Amniotic stem cell (primary cell): Measurements from ENCODE around the gene EIF5A.
A peak's percentile ranks its signal among the peaks of the same experiment; 100 is the strongest.
"Not testable (repeated sequence)": the region's sequence is repeated elsewhere in the genome, so short reads cannot be mapped to it uniquely, and the experiment has no call there.

Source experiments
- DNase-seq: peaks from one replicate; lab custom pipeline; 2025; lab: John Stamatoyannopoulos, UW

The EIF5A gene

DNA sequence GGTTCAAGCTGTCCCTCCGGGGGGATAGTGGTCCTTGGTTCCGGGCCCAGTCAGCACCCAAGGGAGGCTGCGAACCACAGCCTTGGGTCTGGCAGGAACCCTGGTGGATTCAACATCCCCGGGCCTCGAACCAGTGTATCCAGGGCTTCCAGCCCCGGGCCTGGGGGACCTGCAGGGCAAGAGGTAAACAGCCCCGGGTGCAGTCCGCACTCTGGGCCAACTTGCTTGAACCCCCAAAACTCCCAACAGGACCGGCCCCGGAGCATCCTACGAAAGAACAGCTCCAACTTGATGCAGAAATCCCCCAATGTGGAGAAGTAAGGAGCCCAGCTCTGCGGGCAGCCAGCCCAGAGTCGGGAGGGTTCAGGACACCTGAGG, 23.2 kb downstream of the EIF5A start:
- no peak for DNase-seq

DNA sequence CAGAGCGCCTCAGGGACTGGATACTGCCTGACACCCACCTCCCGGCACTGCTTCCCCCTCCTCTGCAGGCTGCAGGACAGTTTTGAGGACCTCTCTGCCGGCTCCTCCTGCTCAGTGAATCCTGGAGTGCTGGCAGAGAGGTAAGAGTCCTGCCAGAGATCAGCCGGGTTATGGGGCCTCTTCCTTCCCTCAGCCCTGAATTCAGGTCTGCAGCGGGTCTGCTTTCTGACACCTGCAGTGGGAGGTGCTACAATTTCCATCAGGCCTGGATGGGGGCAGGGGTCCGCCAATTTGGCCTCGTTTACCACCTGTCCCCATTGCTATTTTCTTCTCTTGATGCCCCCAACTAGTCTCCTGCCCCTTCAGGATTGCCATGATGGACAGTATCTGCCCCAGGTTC, 24.7 kb downstream of the EIF5A start:
- no peak for DNase-seq

DNA sequence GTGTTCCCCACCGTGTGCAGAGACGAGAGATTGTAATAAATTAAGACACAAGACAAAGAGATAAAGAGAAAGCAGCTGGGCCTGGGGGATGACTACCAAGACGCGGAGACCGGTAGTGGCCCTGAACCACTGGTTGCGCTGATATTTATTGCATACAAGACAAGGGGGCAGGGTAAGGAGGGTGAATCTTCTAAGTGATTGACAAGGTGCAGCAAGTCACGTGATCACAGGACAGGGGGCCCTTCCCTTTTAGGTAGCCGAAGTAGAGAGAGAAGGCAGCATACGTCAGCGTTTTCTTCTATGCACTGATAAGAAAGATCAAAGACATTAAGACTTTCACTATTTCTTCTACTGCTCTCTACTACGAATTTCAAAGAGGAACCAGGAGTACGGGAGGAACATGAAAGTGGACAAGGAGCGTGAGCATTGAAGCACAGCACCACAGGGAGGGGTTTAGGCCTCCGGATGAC, 25.2 kb downstream of the EIF5A start:
- DNase-seq: not testable (repeated sequence)

DNA sequence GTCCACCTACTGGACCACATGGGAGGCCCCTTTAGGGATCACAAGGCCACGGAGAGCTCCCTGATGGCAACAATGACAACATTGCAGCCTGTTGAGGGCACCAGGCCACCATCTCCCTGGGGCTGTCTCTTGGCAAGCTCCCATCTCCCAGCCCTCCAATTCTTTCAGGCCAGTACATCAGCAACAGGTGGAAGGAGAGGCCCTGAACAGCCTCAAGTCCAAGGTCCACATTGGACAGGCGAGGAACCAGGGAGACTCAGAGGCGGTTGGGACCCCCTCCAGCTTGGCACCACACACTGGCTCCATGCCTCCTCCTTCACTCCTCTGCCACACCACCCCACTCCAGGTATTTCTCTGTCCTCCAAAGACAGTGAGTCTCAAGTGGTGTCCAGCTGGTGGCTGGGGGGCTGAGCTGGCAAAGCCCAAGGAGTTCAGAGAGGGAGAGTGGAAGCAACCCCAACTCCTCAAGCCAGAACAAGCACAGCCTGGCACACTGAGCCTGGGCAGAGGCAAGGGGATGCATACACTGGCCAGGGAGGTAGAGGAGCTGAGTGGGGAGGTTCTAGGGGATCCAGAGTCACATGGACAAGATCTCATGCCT, 27.6 kb downstream of the EIF5A start:
- DNase-seq: no peak

DNA sequence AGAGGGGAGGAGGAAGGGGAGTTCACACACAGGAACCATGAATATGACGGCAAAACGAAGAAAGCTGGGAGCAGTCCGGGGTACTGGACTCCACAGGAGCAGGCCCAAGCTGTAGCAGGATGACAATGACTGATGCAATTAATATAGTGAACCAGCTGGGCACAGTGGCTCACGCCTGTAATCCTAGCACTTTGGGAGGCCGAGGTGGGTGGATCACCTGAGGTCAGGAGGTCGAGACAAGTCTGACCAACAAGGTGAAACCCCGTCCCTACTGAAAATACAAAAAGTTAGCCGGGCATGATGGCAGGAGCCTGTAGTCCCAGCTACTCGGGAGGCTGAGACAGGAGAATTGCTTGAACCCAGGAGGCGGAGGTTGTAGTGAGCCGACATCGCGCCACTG, 28.3 kb downstream of the EIF5A start:
- not testable (repeated sequence) for DNase-seq

DNA sequence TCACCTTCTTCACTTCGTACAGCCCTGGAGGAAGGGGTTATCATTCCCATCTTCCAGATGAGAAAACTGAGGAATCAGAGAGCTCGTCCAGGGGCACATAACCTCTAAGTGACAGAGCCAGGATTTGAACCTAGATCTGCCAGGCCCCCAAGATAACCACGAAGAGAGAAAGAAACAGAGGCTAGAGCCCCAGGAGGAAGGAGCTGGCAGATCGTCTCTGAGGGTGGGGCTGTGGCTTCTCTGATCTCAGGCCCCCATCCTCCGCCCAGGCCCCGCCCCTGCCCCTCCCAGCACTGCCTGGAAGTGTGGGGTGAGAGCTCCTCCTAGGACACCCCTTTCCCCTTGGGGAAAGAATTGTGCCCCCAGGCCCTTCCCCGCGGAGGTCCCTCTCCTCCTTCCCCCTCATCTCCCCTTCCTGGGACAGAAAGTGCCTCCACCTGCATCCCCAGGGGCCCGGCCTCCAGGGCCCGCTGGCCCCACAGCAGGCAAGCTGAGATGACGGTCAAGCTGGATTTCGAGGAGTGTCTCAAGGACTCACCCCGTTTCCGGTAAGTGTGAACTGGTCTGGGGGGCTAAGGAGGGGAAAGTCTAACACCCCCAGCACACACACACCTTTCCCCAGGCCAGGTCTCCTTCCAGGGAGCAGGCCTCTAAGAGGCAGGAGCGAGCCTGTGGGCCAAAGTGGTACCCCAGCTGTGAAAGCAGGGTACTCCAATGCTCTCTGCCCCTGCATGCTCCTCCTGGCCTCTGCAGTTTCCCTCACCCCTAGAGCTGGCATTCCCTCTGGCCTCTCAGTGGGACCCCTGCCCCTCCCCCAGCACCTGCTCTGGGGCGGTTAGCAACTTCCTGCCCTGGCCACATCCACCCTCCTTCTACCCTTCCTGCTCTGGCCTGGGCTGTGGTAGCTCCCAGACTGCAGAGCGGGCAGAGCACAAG, 29.1 kb downstream of the EIF5A start, which contains the start of gene ACAP1:
Gene ACAP1, plus strand, starts transcription at position 290 of the 936 bp plus-strand sequence. Its CDS starts 206 bp downstream, at position 496.
- no peak for DNase-seq

DNA sequence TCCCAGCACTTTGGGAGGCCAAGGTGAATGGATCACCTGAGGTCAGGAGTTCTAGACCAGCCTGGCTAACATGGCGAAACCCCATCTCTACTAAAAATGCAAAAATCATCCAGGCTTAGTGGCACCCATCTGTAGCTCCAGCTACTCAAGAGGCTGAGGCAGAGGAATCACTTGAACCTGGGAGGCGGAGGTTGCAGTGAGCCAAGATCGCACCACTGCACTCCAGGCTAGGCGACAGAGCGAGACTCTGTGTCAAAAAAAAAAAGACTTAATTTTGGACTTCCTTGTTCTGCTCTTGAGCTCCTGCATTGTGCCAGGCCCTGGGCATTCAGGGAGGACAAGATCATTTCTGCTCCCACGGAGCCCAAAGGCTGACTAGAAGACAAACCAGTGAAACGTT, 30.2 kb downstream of the EIF5A start:
- DNase-seq: not testable (repeated sequence)

DNA sequence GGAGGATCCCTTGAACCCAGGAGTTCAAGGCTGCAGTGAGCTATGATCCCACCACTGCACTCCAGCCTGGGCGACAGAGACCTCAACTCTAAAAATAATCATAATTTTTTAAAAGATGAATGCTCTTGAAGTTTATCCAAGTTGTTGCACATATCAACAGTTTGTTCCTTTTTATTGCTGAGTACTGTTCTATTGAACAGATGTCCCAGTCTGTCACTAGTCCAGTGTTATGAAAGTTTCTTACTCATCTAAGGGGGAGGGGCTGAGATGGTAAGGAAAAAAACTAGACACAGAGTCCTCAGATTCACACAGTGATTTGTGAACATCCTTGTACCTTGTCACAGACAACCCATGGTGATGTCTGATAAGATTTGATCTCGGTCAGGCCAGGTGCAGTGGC, 32.8 kb downstream of the EIF5A start:
- DNase-seq: no peak

DNA sequence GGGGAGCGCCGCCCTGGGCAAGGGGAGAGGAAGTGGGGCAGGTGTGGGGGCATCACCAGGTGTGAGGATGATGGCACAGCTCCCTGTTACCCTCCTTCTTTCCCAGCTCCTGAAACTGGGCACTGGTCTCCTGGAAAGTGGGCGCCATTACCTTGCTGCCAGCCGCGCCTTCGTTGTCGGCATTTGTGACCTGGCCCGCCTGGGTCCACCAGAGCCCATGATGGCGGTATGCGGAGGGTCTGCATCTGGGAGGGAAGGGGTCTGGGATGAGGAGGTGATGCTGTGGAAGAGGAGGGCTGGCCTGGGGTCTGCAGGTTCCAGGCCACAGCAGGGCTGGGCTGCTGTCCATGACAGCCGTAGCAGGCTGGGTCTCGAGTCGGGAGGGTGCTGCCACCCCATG, 34.4 kb downstream of the EIF5A start:
- DNase-seq: no peak

DNA sequence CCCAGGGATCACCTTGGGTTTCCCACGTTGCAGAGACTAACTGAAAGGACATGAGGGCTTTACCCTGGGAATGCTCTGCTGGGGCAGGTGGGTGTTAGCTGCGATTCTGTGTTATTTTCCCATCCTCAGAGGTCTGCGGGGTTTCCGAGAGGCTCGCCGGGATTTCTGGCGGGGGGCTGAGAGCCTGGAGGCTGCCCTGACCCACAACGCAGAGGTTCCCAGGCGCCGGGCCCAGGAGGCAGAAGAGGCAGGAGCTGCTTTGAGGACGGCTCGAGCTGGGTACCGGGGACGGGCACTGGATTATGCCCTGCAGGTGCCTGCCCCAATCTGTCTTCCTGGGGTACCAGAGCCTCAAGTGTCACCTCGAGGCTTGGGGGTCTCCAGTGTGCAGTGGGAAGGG, 35.8 kb downstream of the EIF5A start:
- no peak for DNase-seq

DNA sequence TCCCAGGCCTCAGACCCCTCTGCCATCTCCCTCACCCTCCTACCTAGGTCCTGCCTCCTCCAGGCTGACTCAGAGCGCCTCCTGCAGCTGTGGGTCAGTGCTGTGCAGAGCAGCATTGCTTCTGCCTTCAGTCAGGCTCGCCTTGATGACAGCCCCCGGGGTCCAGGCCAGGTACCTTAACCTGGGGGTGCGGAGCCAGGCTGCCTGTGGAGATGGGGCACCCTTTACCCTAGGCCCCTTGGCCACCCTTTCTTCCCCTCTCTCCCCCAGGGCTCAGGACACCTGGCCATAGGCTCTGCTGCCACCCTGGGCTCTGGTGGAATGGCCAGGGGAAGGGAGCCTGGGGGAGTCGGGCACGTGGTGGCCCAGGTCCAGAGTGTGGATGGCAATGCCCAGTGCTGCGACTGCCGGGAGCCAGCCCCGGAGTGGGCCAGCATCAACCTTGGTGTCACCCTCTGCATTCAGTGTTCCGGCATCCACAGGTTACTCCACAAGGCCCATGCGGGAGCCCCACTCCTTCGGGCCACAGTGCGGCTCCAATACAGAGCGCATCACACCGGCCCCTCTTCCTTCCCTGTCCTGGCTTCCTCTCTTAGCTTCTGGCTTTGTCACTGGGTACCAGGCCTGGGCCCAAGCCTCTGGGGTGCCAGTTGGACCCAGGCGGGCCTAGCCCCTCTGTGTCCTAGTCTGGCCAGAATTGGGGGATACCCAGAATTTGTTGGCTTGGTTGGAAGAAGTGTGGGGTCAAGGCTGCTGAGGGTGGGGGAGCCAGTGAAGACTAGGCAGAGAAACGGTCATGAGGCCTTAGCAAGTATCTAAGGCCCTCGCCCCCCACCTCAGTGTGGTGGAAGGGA, 39.6 kb downstream of the EIF5A start:
- DNase-seq: no peak

DNA sequence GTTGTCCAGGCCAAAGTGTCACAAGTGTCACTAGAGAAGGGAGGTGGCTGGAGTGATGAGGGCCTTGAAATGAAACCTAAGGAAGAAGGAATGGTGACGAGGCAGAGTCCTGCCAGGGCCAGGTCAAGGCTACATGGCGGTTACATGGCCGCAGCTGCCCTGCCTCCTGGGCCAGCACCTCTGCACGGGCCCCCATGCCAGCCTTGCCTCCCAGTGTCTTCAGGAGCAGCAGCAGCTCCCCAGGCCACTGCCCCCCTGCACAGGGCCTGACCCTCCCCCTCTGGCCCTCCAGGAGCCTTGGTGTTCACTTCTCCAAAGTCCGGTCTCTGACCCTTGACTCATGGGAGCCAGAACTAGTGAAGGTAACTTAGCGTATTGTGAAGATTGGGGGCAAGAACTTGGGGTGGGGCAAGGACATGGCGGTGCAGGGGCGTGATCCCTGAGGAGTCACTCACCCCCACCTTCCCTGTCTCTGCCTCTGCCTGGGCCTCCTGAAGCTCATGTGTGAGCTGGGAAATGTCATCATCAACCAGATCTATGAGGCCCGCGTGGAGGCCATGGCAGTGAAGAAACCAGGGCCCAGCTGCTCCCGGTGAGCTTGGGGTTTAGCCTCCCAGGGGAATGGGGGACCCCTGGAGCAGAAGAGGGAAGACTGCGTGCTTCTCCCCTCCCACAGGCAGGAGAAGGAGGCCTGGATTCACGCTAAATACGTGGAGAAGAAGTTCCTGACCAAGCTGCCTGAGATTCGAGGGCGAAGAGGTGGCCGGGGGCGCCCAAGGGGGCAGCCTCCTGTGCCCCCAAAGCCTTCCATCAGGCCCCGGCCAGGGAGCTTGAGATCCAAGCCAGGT, 40.4 kb downstream of the EIF5A start:
- no peak for DNase-seq

DNA sequence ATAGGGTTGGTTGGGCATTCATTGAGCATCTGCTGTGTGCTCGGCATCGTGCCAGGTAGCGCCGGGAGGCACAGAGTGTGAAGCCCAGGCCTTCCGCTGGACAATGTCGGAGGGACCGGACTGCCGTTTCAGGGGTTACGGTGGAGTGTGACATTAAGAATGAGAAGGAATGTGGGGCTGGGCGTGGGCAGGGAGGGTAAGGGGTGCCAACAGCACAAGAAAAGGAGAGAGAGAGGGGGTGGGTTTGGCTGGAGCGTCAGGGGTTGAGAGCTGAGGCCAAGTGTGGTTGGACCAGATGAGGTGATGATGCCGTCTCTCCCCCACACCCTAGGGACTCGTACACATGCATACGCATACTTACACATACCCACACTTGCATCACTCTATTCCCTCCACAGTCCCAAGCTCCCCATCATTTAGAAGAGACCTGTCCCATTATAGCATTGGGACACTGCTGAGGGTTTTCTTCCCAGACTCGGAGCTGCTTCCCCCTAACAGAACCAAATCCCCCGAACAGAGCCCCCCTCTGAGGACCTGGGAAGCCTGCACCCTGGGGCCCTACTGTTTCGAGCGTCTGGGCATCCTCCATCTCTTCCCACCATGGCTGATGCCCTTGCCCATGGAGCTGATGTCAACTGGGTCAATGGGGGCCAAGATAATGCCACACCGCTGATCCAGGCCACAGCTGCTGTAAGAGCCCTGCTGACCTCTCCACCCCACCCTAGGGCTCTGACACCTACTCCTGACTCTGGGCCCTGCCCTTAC, 41.2 kb downstream of the EIF5A start:
- no peak for DNase-seq

DNA sequence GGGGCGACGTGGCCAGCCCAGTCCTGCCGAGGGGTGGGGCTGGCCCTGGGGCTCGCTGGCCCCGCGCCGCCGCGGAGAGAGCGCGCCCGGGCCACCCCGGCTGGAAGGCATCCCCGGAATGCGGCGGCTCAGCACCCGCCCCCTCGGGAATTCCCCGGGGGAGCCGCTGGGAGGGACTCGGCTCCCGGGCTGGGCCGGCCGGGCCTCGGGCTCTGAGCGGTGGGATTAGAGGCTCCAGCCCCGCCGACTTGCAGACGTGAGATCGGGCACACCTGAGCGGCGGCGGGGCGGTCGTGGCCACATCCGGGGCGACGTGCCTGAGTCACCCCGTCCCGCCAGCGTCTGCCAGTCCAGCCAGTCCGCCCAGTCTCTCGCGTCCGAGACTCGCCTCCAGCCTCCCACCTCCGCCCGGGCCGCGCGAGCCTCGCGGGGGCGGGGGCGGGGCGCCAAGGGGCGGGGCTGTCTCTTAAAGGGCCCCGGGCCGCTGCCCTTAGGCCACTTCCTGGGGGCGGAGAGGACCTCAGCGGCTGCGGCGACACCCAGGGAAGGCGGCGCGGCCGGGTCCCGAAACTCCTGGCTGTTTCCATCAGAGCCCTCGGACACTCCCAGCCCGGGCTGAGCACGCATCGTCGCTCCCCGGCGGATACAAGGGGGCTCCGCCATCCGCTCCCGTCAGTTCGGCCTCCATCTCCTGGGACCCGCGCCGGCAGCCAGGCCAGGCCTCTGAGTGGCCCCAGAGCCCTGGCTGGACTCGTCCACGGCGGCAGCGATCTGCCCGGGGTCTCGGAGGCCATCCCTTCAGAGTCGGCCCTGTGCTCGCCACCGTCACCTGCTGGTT, 44.5 kb downstream of the EIF5A start, which contains the start of gene KCTD11:
Gene KCTD11, plus strand, starts transcription at position 498 of the 838 bp plus-strand sequence.
- DNase-seq: peak; percentile 81

DNA sequence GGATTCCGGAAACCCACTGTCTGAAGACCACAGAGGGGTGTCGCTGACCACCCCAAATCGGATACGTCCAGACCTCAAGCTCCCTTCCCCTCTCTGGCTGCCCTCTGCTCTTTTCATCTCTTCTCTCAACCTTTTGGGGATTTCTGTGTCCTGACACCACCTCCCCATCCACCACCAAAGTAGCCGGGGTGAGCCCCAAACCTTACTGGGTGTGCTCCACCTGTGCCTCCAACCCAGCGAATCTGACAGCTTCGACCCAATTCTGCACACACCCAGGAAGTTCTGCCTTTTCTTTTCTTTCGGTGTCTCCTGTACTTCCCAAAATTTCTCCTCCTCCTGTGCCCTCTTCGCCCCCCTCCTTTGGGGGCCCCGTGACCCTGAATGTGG, 45.1 kb downstream of the EIF5A start:
- no peak for DNase-seq

DNA sequence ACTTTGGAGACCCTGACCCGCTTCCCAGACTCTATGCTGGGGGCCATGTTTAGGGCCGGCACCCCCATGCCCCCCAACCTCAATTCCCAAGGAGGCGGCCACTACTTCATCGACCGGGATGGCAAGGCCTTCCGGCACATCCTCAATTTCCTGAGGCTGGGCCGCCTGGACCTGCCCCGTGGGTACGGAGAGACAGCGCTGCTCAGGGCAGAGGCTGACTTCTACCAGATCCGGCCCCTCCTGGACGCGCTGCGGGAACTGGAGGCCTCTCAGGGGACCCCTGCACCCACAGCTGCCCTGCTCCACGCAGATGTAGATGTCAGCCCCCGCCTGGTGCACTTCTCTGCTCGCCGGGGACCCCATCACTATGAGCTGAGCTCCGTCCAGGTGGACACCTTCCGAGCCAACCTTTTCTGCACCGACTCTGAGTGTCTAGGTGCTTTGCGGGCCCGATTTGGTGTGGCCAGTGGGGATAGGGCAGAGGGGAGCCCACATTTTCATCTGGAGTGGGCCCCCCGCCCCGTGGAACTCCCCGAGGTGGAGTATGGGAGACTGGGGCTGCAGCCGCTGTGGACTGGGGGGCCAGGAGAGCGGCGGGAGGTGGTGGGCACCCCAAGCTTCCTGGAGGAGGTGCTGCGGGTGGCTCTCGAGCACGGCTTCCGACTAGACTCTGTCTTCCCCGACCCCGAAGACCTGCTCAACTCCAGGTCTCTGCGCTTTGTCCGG, 45.6 kb downstream of the EIF5A start:
- DNase-seq: no peak

DNA sequence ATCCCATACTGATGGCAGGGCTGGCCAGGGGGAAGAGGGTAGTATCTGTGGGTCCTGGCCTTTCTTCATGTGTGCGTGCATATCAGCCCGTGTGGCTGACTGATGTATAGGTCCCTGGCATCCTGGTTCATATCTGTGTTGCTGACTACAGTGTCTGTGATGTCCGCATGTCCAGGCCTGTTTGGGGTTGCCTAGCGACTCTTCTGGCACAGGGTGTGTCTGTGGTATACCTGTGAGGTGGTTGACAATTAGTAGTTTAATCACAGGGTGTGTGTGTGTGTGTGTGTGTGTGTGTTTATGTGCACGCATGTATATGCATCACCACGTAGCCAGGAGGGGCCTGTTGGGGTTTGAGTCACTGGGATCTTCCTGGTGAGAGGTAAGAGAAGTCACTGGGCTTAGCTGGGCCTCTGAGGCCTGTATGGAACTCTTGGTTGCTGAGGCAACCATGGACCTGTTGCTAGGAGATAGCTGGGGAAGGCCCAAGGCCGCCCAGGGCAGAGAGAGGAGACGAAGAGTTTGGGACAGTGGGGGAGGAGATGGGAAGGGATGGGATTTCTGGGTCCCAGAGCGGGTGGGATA, 46.9 kb downstream of the EIF5A start:
- DNase-seq: no peak

DNA sequence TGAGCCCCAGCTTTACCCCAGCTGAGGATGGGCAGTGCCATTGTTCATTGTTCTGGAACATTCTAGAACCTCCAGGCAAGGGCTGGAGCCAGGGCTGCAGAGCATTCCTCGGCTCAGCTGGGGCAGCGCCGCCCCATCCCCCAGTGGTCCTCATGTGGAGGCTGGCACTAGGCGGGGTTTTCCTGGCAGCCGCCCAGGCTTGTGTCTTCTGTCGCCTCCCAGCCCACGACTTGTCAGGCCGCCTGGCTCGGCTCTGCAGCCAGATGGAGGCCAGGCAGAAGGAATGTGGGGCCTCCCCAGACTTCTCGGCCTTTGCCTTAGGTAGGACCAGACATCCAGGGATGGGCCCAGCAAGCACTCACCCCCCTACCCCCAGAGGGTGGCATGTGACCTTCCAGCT, 47.6 kb downstream of the EIF5A start, which contains the start of gene TMEM95:
Gene TMEM95, plus strand, starts transcription at position 104 of the 400 bp plus-strand sequence. Its CDS starts 49 bp downstream, at position 153.
- DNase-seq: no peak
